ENCODE data around the gene GABARAPL2.
"Not testable (repeated sequence)": the region's sequence is repeated elsewhere in the genome, so short reads cannot be mapped to it uniquely, and the experiment has no call there.

Gene GABARAPL2

DNA sequence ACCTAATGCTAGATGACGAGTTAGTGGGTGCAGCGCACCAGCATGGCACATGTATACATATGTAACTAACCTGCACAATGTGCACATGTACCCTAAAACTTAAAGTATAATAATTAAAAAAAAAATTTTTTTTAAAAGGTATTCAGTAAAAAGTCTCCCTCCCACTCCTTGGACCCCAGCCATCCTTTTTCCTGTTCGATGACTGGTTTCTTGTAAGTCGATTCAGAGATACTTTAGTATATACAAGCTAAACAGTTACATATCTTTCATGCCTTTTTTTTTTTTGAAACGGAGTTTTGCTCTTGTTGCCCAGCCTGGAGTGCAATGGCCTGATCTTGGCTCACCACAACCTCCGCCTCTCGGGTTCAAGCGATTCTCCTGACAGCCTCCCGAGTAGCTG is 25.7 kb downstream of the GABARAPL2 start:
- not testable (repeated sequence) for DNase-seq (ENCODE audit: low spot score)

DNA sequence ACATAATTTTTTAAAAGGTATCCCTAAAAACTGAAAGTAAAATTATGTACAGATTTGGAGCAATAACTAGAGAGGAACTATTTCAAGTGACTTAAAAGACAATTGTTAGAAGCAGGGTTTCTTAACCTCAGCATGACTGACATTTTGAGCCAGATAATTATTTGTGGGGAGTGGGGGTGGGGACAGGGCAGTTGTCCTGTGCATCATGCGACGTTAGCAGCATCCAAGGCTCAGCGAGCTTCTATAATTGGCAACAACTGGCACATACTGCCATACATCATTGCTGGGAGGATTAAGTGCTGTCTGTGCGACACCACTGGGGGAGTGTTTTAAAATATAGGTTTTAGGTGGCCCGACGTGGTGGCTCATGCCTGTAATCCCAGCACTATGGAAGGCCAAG is 27.1 kb downstream of the GABARAPL2 start:
- DNase-seq (ENCODE audit: low spot score): no peak

DNA sequence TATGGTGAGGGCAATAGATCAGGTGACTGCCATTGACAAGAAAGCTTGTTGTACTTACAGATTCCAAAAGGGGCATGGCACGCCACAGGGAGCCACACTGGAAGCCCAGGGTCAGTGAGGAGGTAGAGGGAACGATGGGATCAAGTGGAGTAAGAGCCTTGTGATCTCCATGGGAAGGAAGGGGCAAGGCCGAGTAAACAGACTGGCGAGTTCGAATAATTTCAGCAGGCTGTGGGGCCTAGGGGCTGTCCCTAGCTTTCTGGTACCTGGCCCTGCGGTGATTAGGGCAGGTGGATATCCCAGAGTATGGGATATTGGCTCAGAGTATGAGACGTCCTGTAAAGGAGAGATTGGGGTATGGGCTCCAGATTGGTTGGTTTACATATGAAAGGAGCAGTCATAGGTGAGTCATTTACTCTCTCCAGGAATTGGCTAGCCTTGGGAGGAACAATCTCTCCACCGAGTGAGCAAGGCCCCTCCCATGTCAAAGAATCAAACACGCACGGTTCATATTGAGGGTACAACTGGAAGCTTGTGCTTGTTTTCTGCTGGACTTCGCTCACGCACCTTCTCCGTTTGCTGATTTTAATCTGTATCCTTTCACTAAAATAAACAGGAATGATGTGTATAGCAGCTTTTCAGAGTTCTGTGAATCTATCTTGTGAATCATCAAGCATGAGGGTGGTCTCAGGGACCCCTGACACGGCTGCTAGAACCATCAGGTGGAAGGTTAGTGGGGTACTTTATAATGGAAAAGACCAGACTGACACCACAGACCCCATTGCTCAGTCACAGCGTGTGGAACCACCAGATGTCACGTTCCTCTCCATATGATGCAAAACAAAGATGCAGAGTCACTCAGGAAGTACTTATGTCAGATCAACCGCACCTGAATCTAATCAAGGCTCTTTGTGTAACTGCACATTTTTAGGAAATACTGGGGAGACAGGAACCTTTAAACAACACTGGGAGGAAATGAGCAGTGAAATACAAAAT is 27.9 kb downstream of the GABARAPL2 start:
- peak; percentile 22 for DNase-seq (ENCODE audit: low spot score)

DNA sequence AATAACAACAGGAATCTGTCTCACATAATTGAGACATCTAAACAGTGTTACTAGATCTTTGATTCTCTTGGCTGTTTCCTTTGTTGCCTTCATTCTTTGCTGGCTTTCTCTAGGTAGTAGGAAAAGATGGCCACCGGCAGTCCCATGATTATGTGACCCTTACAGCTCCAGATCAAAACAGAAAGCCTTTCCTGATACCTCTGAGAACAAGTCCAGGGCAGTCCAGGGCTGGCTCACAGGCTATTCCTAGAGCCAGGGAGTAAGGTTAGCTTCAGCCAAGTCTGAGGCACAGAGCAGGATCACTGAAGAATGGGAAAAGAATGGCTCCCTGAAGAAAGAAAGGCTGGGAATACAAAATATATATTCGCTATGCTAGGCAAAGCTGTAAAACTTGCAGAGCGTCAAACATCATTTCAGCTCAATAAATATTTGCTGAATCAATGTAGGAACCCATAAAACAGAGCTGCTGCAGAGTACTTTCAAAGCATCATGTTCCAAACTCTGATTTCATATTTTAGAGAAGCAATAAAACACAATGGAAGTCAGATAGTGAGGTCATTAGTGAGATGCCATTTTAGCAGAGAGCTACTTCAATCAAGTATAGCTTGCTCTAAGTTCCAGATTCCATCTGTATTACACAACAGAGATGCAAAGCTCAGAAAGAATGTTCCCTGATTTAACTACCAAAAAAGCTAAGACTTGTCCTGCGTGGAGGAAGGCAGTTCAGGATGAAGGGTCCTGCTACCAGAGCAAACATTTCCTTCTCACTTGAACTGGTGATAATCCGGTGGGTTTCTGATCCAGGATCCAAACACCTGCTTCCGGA is 33.5 kb downstream of the GABARAPL2 start:
- DNase-seq (ENCODE audit: low spot score): no peak

DNA sequence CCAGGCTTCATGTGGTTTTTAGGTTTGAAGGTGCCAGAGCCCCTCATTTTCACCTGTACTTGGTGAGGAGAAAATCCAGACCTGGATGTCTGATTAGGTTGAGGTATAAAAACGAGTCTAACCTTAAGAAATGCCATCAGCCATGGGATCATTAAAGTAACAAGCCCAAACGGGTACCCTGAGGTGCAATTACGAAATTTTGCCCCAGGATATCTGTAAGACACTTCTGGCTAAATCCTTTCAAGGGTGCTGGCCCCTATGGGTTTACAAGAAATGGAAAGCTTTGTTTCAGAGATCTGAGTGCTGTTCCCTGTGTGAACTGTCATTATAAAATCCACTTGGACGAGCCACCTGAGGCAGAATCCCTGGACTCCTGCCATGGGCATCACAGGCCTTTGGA is 37.1 kb downstream of the GABARAPL2 start:
- no peak for DNase-seq (ENCODE audit: low spot score)

DNA sequence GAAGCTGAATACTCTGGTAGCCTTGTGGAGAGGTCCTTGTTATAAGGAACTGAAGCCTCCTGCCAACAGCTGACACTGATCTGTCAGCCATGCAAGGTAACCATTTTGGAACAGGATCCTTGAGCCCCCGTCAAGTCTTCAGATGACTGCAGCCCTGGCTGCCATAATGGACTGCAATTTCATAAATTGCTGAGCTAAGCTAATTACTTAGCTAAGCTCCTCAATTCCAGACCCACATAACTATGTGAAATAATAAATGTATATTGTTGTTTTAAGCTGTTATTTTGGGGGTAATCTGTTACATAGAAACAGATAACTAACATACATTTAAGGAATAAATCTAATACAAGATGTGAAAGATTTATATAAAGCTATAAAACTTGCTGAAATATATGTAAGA is 40.3 kb downstream of the GABARAPL2 start:
- no peak for DNase-seq (ENCODE audit: low spot score)

DNA sequence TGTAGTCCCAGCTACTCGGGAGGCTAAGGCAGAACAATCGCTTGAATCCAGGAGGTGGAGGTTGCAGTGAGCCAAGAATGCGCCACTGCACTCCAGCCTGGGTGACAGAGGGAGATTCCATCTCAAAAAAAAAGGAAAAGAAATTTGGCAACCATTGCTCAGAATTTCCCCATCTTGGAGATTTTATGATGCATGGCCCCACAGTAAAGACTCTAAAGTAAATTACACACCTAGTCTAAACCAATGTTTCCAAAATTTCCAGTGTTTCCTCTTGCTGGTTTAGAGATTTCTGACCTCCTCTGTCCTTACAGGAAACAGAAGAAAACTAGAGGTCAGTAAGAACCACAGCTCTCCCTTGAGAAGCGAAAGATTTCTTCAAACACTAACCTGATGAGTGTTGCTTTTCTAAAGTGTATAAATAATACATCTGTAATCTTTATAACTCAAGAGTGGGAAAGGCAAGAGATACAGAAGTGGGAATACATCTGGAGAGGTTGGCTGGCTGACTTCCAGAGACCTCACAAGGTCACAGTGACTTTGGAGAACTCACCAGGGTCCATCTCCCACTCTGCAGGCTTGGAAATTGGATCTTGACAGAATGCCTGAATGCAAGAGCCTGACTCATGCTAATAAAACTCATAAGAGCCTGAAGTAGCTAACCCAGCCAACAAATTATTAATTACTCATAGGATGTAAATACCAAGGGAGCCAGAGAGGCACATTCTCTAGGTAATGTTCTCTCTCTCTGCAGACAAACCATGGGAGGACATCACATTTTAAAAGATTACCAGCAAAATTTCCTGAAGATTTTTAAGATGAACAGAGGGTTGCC is 48.1 kb downstream of the GABARAPL2 start:
- peak; percentile 67 for DNase-seq (ENCODE audit: low spot score)

DNA sequence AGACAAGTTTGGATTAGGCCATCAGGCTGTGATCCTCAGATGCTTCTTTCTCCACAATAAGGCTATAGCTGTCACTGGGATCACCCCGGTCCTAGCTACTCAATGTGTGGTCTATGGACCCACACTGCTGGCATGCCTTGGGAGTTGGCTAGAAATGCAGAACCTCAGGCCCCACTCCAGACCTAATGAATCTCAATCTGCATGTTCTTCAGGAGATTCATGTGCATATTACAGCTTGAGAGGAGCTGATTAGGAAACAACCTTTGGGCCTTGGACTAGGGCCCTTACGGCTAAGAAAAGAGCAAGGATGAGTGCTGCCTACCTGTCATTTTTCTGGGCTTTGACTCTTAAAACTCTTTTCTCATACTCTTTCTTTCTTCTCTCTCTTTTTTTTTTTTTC is 49.4 kb downstream of the GABARAPL2 start:
- DNase-seq (ENCODE audit: low spot score): no peak

DNA sequence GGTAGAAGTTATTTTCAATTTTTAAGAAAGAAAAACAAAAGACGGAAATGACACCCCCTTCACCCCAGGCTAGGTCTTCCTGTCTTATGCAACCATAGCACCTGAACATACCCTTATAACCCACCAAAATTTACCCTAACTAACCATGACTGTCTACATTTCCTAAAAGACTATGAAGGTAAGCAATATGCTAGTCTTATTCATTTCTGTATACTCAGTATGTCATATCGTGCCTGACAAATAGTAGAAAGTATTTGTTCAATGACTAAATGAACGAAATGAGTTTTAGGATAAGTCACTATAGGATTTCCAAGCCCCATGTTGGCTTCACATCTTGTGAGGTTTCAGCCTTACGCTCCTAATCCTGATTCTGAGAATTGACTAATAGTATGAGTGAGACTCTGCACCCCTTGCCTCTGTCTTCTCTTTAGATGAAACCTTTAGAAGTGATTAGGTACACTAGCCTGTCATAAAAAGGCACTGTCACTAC is 50.4 kb downstream of the GABARAPL2 start:
- DNase-seq (ENCODE audit: low spot score): no peak

DNA sequence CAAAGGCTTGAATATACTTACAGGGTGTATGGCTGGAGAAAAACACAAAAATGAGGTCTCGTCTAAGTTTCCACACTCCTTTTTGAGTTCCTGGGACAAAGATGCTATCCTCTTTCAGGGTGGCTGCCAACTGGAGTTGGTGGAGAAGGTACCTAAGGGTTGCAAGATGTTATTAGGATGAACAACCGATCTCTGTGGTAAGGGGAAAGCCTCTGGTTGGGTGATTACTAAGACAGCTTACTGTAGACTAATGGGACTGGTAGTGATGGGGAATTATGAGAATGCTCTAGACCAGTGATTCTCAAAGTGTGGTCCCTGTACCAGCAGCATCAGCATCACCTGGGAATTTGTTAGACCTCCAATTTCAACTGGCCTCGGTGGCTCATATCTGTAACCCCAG is 50.9 kb downstream of the GABARAPL2 start:
- DNase-seq (ENCODE audit: low spot score): no peak

DNA sequence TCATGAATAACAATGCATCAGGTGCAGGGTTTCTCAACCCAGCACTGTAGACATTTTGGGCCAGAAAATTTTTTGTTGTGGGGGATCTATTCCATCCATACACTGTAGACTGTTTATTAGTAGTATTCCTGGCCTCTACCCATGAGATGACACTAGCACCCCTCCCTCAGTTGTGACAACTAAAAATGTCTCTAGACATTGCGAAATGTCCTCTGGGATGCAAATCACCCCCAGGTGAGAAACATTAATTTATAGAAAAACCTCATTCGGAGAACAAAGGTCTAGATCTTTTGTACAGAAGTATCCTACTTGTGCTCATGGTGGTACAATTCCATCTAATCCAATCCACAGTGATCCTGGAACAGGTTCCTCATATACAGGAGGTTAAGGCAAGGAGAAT is 52.6 kb downstream of the GABARAPL2 start:
- DNase-seq (ENCODE audit: low spot score): no peak

DNA sequence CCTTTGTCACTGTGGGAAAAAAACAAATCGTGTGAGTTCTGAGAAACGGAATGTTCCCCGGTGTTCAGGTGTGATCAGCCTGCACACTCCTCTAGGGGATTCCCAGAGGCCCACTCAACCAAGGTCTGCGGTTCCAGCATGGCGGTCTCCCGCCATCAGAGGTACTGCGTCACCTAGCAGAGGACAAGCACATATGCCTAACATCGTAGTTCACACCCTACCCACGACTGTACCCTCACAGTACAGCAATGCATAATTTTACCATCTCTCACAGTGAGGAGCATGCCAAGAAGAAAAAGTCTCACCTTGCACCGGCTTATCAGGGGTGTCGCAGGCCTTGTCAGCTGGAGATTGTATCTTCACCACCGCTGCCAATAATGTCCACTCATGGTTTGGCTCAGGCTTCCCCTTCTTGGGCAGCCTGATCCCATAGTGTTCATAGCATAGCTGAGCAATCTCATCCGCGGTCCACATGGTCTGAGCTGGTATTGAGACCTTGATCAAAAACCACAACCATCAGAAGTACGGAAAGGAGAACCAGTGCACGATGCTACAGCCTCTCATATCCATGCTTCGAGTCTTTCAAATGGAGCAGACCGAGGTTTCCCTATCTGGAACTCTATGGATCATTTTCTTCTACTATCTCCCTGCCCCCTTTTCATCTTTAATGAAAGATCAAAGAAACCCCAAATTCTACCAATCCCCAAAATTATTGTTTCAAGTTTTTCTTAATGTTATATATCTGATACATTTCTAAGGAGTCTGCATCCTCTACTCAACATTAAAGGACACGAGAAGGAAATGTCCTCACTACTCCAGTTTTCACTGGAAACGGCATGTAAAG is 54.4 kb downstream of the GABARAPL2 start:
- no peak for DNase-seq (ENCODE audit: low spot score)

DNA sequence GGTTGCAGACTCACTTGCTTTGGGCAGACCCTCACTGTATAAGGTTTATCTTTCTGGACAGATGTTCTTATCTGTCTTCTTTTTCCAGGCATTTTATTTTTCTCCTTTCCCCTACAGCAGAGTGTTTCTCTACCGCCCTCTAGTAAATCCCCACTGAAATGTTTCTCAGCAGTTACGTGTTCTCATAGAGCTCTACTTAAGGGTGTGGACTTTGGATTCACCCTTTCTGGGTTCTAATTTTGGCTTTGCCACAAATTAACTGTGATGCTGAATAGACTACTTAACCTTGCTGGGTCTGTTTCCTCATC is 54.9 kb downstream of the GABARAPL2 start:
- DNase-seq (ENCODE audit: low spot score): peak; percentile 28

DNA sequence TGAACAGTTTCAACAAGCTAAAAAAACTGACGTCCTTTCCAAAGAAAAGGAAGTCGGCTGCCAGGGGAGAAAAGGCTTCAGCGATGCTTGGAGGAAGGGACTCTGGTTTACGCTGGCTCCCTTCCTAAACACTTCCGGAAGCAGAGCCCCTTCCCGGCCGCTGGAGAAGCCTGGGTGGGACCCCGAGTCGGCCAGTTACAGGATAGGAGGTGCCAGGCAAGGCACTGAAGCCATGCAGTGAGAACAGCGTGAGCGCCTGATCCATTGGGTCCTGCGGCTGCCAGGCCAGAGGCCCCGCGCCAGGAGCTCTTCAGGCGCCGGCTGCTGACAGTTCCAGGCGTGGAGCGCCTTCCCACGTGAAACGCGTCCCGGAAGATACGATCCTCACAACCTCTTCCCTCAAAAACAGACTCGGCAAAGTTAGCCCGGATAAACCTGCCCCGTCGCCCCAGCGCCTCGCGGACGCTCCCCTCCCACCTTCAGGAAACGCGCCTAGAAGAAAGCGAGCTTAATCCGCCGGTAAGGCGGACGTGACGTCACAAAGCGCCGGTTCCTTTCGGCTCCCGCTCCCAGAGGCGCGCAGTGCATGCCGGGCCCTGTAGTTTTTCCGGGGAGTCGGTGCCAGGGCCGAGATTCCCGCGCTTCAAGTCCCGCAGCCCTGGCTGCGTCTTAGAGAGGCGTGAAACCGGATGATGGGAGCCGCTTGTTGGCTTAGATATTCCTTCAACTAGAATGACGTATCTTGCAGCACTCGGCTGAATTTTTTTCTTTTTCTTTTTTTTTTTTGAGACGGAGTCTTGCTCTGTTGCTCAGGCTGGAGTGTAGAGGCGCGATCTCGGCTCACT is 56.8 kb downstream of the GABARAPL2 start, which contains the start of gene ADAT1:
TSS of gene ADAT1 (minus strand) at position 521 of the 845 bp plus-strand sequence. CDS start 2,482 bp downstream, outside the sequence.
- DNase-seq (ENCODE audit: low spot score): peak; percentile 97

DNA sequence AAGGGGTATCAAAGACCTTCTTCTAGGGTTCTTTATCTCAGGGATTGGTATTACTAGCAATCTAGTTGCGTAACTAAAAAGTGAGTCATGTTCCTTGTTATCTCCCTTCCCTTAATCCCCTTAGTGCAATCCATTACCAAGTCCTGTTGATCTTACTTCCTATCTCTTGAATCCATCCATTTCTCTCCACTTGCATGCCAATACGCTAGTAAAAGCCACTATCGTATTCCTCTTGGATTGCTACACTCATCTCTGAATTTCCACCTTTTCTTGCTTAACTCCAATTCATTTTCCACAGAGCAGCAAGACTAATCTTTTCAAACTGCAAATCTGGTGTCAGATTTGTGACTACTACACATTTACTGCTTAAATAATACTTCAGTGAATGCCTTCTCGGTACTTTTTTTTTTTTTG is 58.7 kb downstream of the GABARAPL2 start:
- DNase-seq (ENCODE audit: low spot score): no peak

DNA sequence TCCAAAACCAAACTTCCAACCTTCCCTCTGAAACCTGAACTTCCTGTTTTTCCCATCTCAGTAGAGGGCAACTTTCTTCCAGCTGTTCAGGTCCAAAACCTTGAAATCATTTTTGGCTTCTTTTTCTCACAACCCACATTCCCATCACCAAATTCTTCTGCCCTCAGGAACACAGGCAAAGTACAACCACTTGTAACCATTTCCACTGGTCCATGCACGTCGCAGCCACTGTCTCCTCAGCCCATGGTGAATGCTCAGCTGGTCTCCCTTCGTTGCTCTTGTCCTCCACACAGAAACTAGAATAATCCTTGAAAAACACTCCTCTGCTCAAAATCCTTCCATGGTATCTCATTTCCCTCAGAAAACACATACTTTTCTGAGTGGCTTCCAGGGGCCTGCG is 60.6 kb downstream of the GABARAPL2 start:
- no peak for DNase-seq (ENCODE audit: low spot score)

Data from kidney tubule cell (primary cell).